Thyroid gland (tissue), 4 donors: ENCODE data around the gene ARHGAP22.

Experiments used
- CTCF ChIP-seq, 6 experiments: fragments of 200-600 bp in 3 of 6; fragments of 450-650 bp in 3 of 6; sonication (generic) in 3 of 6; IDR thresholded peaks; one replicate each; pipeline ENCODE4 v1.5.1; 2016 to 2019; ENCODE audit warnings: antibody characterized with exemption in 6 of 6, mild to moderate bottlenecking in 2 of 6, inconsistent platforms in 1 of 6, moderate library complexity in 1 of 6
- POLR2A ChIP-seq, 2 donors: fragments of 450-650 bp; IDR thresholded peaks; one replicate each; pipeline ENCODE4 v1.6.1; 2017; ENCODE audit warnings: antibody characterized with exemption in 2 of 2, mild to moderate bottlenecking in 2 of 2, moderate library complexity in 1 of 2

- TF ChIP-seq CTCF (IDR thresholded peaks at IDR 0.05) = no peak
- TF ChIP-seq POLR2A (IDR thresholded peaks at IDR 0.05) = no peak
Observed at GRCh38 chr10:48574322-48574796, 30.5 kb downstream of the ARHGAP22 start.
